ENCODE data around the gene MGAT4B.

The MGAT4B gene

DNA sequence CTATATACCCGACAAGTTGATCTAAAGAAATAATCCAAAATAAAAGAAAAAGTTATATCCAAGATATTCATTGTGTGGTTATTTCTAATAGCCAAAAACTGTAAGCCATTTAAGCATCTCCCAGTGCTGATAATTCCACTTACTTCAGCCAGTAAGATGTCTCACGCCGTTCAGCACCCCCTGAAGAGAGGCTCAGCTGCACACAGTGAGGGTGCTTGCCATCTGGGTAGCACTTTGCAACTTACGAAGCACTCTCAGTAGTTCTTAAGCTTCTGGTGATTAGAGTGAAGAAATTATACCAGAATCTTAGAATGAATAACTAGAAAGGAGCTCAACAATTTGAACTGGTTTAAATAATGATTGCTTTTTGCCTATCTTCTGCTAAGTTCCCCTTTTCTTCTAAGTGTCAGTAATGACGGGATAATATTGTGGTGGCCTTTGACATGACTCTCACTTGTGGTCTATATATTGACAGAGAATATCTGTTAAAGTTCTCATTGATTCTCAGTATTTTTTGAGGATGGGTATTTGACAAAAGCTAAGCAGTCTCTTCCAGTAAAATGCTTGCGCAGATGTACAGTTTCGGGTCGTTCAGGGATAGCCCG lies 39.1 kb downstream of the MGAT4B start:
- DNase-seq: no peak

DNA sequence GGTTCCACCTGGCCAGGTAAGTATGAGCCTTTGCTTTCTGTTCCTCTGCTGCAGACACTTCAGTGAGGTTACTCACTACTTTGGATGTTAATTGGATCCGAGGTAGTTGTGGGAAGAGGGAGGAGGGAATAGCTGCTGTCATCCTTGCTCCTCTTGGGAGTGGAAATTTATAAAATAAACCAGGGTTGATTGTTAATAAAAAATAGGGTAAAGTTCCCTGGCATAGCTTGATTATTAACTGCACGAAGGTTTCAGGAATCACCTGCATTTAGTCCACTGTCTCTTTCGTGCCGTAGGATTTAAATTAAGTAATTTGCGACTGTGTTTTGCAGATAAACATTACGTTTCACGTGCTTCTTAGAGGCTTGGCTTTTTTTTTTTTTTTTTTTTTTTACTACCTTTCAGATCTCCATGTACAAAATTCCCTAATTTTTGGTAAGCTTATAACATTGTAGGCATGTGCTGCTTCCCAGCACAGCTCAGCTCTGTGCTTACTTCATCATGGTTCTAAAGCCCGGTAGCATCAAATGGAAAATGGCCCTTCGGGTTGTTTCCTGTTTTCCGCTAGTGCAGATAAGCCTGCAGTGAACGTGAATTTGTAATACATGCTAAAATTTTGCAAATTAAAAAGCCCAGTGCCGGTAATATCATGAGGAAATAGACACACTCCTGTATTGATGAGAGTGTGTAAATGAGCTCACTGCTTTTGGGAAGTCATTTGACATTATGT lies 39.8 kb downstream of the MGAT4B start:
- no peak for DNase-seq

DNA sequence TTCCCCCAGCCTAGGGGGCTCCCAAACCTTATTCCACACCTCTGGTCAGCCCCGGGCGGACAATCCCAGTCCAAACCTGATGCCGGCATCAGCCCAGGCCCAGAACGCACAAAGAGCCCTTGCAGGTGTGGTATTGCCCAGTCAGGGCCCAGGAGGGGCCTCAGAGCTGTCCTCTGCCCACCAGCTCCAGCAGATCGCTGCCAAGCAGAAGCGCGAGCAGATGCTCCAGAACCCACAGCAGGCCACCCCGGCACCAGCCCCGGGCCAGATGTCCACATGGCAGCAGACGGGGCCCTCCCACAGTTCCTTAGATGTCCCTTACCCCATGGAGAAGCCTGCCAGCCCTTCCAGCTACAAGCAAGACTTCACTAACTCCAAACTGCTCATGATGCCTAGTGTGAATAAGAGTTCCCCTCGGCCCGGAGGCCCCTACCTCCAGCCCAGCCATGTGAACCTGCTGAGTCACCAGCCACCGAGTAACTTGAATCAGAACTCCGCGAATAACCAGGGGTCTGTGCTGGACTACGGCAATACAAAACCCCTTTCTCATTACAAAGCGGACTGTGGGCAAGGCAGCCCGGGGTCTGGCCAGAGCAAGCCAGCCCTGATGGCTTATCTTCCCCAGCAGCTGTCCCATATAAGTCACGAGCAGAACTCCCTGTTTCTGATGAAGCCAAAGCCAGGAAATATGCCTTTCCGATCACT lies 40.5 kb downstream of the MGAT4B start:
- DNase-seq: no peak

DNA sequence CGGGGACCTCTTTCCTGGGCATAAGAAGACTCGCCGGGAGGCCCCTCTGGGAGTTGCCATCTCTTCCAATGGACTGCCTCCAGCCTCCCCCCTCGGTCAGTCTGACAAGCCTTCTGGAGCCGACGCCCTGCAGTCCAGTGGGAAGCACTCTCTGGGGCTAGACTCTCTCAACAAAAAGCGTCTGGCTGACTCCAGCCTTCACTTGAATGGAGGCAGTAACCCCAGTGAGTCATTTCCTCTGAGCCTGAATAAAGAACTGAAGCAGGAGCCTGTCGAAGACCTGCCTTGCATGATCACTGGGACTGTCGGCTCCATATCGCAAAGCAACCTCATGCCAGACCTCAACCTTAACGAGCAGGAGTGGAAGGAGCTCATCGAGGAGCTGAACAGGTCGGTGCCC lies 41.3 kb downstream of the MGAT4B start:
- no peak for DNase-seq

DNA sequence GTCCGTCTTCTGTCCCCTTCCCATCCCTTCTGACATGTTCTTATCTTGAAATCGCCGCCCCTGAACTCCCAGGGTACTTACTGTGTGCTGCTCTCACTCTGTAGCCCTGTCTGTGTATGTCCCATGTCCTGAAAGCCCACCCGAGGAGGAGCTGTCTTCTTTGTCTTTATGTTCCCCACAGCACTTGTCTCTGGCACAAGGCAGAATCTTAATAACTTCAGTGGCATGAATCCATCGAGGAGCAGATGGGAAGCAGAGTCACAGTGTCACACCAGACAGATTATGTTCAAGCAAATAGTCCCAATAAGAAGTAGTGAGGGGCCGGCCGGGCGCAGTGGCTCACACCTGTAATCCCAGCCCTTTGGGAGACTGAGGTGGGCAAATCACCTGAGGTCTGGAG lies 42.6 kb downstream of the MGAT4B start:
- DNase-seq: no peak

DNA sequence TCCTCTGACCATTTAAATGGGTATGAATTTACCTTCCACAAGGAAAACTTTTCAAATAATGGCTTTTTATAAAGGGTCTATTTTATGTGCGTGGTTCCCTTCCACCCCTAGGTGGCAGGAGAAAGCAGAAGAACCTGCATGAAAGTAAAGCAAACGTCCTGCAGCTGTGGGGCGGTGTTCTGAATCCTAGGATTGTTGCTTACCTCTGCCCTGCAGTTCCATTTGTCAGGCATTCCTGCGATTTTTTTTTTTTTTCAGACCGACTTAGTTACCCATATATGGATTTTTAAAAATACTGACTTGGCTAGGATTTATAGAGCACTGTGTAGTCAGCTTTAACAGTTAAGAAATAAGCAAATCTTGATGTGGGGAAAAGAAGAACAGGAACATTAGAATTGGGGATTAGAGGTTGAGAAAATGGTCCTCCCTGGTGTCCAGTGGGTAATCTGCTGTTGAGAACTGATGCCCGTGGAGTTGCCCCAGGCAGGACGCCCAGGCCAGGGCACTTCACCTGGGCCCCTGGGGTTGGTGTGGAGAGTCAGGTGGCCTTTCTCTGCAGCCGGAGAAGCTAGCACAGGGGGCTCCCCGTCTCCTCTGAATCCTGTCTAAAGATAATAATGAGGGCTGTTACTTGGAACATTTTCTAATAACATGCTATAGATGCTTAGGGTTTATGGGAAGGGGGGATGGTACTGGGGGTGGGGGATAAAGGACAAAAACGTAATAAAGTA lies 43.3 kb downstream of the MGAT4B start:
- DNase-seq: peak; percentile 32

DNA sequence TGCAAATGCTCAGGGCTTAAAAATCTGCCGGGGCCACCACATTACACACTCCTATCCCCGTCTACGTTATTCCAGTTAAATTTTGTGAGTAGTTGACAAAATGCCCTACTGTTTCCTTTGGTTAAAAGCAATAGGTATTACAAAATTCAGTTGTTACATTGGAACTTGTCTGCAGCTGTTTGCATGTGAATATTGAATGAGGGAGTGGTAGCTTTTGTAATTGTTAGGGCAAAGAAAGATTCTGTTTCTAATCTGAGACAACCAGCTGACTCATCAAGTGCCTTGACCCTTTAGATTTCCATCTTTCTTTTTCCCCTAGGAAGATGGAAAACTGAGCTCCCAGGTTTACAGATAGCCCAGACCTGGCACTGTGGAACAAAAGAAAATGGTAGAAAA lies 43.9 kb downstream of the MGAT4B start:
- no peak for DNase-seq

DNA sequence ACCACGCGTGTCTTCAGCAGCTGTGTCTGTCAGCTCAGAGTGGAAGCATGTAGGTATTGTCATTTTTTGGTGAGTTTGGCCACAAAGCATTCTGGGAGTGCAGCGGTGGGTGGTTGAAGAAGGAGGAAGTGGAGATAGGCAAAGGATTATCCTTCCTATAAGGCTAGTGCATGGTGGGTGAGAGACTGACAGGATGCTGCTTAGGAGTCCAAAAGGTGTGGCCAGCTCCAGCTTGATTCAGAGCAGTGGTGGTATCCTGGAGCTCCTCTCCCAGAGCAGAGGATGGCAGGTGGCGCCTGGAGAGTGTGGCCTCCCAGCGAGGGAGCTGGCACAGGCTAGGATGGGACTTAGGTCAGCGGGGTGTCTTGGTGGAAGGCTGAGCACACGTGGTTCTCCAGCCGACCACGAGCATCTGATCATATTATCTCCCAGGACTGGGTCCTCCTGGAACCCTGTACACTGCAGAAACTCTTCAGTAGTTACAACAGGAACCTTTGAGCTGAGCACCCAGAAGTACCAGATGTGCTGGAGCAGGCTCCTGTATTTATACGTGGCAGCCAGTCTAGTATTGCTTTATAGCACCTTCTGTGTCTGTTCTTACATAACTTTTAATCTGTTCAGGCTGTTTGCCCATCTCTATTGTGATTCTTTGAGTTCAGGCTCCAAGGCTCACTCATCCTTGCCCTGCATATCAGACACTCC lies 44.4 kb downstream of the MGAT4B start:
- no peak for DNase-seq

DNA sequence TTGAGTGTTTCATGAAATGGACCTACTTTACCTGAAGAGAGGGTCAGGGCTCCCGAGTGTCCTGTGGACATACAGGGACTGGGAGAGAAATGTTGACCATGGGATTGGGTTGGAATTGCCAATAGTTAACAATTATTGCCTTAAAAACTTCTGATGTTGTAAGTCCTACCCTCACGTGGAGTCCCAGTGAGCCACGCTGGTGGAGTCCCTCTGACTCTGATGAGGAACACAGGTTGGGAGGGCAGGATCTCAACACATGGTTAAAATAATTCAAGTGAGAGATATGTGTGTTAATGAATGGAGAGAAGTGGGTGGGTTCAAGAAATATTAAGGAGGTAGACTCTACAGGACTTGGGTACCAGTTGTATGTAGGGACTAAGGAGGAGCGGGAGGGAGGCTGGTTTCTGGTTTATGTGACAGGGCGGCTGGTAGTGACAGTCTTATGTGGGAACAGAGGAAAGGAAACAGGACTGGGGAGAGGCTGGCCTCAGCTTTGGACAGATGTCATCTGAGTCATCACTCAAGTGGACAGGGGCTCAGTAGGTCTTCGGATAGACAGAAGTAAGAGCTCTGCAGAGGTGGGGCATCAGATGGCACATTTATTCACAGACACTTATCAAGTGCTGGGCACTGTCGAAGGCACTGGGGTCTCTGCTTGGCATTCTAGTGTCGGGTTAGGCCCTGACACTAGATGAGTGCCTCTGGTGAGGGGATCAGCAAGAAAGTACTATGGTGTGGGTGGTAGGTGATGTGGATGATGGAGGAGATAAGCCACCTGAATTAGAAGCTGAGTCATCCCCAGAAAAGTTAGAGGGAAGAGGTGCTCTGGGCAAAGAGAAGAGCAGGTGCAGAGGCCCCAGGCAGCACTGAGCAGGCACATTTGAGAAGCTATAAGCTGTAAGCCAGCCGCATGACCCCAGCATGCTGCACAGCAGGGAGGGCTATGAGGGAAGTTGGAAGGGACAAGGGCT lies 46.8 kb downstream of the MGAT4B start:
- DNase-seq: no peak

DNA sequence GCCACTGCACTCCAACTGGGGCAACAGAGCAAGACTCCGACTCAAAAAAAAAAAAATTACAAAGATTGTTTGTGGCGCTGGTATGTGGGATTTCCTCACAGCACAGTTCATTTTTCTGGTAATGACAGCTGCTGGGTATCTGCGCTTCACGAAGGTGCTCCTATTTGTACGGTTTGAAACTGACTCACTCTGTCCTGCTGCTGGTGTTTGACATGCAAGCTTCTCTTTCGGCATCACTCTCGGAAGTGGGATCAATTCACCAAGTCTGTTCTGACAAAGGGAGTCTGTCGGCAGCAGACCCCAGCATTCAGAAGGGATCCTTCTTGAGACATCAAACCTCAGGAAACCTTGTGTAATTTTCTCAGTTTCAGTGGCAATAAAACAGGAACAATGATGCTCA lies 47.7 kb downstream of the MGAT4B start:
- no peak for DNase-seq

DNA sequence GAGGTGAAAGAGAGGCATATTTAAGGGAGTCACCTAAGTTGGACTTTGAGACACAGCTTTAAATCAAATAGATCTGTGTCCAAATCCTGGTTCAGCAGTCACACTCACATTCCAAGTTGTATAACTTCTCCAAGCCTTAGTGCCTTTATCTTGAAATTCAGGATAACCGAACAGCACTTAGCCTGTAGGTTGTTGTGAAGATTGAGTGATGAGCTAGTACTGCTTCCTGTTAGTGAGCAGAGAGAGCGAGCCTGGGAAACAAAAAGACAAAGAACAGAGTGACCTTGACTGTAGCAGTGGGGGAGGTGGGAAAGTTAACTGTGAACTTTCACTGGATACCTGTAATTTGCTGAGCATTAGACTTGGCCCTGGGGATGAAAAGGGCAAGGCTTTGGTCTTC lies 51.6 kb downstream of the MGAT4B start:
- DNase-seq: no peak

DNA sequence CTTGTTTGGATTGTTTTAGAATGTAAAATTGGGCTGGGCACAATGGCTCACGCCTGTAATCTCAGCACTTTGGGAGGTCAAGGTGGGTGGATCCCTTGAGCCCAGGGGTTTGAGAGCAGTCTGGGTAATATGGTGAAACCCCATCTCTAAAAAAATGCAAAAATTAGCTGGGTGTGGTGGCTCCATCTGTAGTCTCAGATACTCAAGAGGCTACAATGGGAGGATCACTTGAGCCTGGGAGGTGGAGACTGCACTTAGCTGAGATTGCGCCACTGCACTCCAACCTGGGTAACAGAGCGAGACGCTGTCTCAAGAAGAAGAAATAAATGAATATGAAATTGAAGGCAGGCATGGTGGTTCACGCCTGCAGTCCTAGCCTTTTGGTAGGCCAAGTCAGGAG lies 52.7 kb downstream of the MGAT4B start:
- no peak for DNase-seq

DNA sequence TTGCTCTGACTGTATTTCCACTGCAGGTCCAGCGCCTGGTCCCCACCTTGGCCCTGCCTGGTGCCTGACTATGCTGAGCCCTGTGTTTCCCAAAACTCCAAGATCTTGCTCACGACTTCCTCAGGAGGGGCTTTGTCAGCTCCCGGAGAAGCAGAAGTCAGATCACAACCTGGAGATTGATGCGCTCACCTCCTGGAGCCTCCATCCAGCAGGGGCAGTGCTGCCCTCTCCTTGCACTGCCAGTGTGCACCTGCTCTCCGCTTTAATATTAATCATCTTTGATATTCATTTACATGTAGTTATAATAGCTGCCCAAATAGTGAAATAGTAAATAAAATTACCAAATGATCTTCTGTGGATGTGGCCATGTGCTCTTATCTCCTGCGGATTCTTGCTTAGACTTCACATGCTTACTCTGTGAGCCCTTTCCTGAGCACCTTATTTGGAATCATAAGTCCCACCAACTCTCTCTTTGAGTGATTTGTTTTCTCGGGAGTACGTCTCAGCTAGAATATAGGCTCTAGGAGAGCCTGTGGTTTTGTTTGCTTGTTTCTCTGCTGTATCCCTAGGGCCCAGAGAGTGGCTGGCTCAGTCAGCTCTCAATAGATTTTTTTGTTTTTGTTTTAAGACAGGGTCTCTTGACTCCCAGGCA lies 56.7 kb downstream of the MGAT4B start:
- DNase-seq: no peak

DNA sequence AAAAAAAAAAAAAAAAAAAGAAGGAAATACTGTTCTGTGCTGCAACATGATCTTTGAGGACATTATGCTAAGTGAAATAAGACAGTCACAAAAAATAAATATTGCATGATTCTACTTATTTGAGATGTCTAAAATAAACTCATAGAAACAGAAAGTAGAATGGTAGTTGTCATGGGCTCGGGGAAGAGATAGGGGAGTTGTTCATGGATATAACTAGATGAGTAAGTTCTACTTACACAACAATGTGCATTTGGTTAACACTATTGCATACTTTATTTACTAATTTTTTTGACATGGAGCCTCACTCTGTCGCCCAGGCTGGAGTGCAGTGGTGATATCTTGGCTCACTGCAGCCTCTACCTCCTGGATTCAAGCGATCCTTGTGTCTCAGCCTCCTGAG lies 58.9 kb downstream of the MGAT4B start:
- no peak for DNase-seq
